IMR-90 (cell line): ENCODE results near the gene M6PR. TPM values are rescaled to one million over a fixed set of nuclear protein-coding genes. Genes with fewer than 3 reads are reported as not detected.

Source experiments
- ATAC-seq: fragments of 200-7000 bp; cut with Tn5 transposase; 2 replicates; pipeline ENCODE4 v1.9.1; 2020; ENCODE audit warnings: low read depth, mild to moderate bottlenecking, moderate library complexity
- BruUV-seq: library from RNA; stranded (reverse); fragments of 400-500 nt; replicated peaks from 2 replicates; lab custom pipeline; 2021; lab: Mats Ljungman, UMichigan
- CTCF ChIA-PET: fragments of 300-600 bp; formaldehyde crosslinking; extraction: SDS; loops from one replicate; lab custom pipeline; 2021; ENCODE audit warnings: antibody characterized with exemption; lab: Yijun Ruan, JAX
- POLR2A ChIA-PET: fragments of 300-600 bp; sonication (Branson Sonifier 250); formaldehyde crosslinking; loops from one replicate; lab custom pipeline; 2022; ENCODE audit warnings: antibody characterized with exemption; ENCODE audit not compliant: unreplicated experiment; lab: Charles Lee
- DNase-seq: peaks from one replicate; pipeline ENCODE4 v3.0.0; 2013
- H2AFZ ChIP-seq: replicated peaks from 2 replicates; pipeline ENCODE3; 2013; ENCODE audit warnings: low read length, mild to moderate bottlenecking; ENCODE audit not compliant: poor library complexity
- H2AK5ac ChIP-seq: 2 replicates; pipeline ENCODE4 v1.6.1; 2013; ENCODE audit warnings: low read depth, low read length, inconsistent platforms
- H2AK9ac ChIP-seq: replicated peaks from 2 replicates; pipeline ENCODE3; 2013; ENCODE audit warnings: mild to moderate bottlenecking, low read depth, low read length, moderate library complexity; ENCODE audit not compliant: poor library complexity
- H2BK120ac ChIP-seq: 2 replicates; pipeline ENCODE4 v1.6.1; 2013; ENCODE audit warnings: low read depth, low read length, inconsistent platforms
- H2BK15ac ChIP-seq: 3 replicates; pipeline ENCODE4 v1.6.1; 2013; ENCODE audit warnings: low read depth, low read length, inconsistent platforms
- H2BK20ac ChIP-seq: 2 replicates; pipeline ENCODE4 v1.6.1; 2013; ENCODE audit warnings: low read depth, mild to moderate bottlenecking, inconsistent platforms, low read length, moderate library complexity
- H2BK5ac ChIP-seq: 2 replicates; pipeline ENCODE4 v1.6.1; 2013; ENCODE audit warnings: mild to moderate bottlenecking, low read depth, low read length, inconsistent platforms; ENCODE audit not compliant: poor library complexity, severe bottlenecking
- H3K14ac ChIP-seq: replicated peaks from 2 replicates; pipeline ENCODE4 v1.6.1; 2013; ENCODE audit warnings: low read depth, low read length, inconsistent platforms
- H3K18ac ChIP-seq: 2 replicates; pipeline ENCODE4 v1.6.1; 2013; ENCODE audit warnings: low read depth, low read length, control low read depth
- H3K23ac ChIP-seq: 2 replicates; pipeline ENCODE4 v1.6.1; 2013; ENCODE audit warnings: low read depth, low read length, inconsistent platforms
- H3K27ac ChIP-seq: 2 replicates; pipeline ENCODE4 v1.5.1; 2013; ENCODE audit warnings: mild to moderate bottlenecking, control low read depth, low read length; ENCODE audit not compliant: insufficient read depth
- H3K27me3 ChIP-seq: 2 replicates; pipeline ENCODE4 v1.6.1; 2013; ENCODE audit warnings: low read length; ENCODE audit not compliant: control insufficient read depth, insufficient read depth
- H3K36me3 ChIP-seq: 2 replicates; pipeline ENCODE4 v1.6.1; 2013; ENCODE audit warnings: low read length, mixed read lengths; ENCODE audit not compliant: control insufficient read depth, insufficient read depth
- H3K4ac ChIP-seq: 2 replicates; pipeline ENCODE4 v1.6.1; 2013; ENCODE audit warnings: low read depth, low read length, inconsistent platforms
- H3K4me1 ChIP-seq: 2 replicates; pipeline ENCODE4 v1.6.1; 2013; ENCODE audit warnings: low read length, mixed read lengths; ENCODE audit not compliant: control insufficient read depth, insufficient read depth
- H3K4me2 ChIP-seq: 2 replicates; pipeline ENCODE4 v1.6.1; 2013; ENCODE audit warnings: low read depth, mild to moderate bottlenecking, control low read depth, low read length, moderate library complexity
- H3K4me3 ChIP-seq: 2 replicates; pipeline ENCODE4 v1.5.1; 2013; ENCODE audit warnings: low read depth, mild to moderate bottlenecking, control low read depth, low read length, moderate library complexity; ENCODE audit not compliant: insufficient read depth
- H3K56ac ChIP-seq: 2 replicates; pipeline ENCODE4 v1.6.1; 2013; ENCODE audit warnings: low read length, inconsistent platforms; ENCODE audit not compliant: insufficient read depth; ENCODE audit errors: extremely low read depth
- H3K79me1 ChIP-seq, 2 experiments: 2 replicates each; pipeline ENCODE4 v1.6.1; 2013; ENCODE audit warnings: low read length in 2 of 2, inconsistent platforms in 1 of 2, low read depth in 1 of 2
- H3K9ac ChIP-seq: 2 replicates; pipeline ENCODE4 v1.6.1; 2013; ENCODE audit warnings: low read depth, low read length, control low read depth
- H3K9me1 ChIP-seq: 2 replicates; pipeline ENCODE4 v1.6.1; 2013; ENCODE audit warnings: low read length, inconsistent platforms; ENCODE audit not compliant: insufficient read depth
- H3K9me3 ChIP-seq: 2 replicates; pipeline ENCODE4 v1.6.1; 2013; ENCODE audit warnings: low read length; ENCODE audit not compliant: control insufficient read depth, insufficient read depth
- H4K20me1 ChIP-seq: 2 replicates; pipeline ENCODE4 v1.6.1; 2013; ENCODE audit warnings: low read length, inconsistent platforms; ENCODE audit not compliant: insufficient read depth
- H4K5ac ChIP-seq: 2 replicates; pipeline ENCODE4 v1.6.1; 2013; ENCODE audit warnings: mild to moderate bottlenecking, low read depth, low read length, control low read depth
- H4K8ac ChIP-seq, 2 experiments: 2 replicates each; pipeline ENCODE4 v1.6.1; 2013; ENCODE audit warnings: low read depth in 2 of 2, low read length in 2 of 2, control low read depth in 1 of 2, inconsistent platforms in 1 of 2
- H4K91ac ChIP-seq: 2 replicates; pipeline ENCODE4 v1.6.1; 2013; ENCODE audit warnings: low read depth, low read length, inconsistent platforms; ENCODE audit not compliant: insufficient read depth
- BHLHE40 ChIP-seq: fragments of 150-350 bp; IDR thresholded peaks from 2 replicates; pipeline ENCODE4 v1.6.1; 2016; ENCODE audit warnings: mild to moderate bottlenecking, low read depth, low read length
- CEBPB ChIP-seq: IDR thresholded peaks from 2 replicates; pipeline ENCODE4 v1.6.1; 2012; ENCODE audit warnings: low read depth, low read length, improper control_type of control experiment
- CHD1 ChIP-seq: IDR thresholded peaks from 2 replicates; pipeline ENCODE4 v1.6.1; 2012; ENCODE audit warnings: low read depth, low read length, improper control_type of control experiment
- CTCF ChIP-seq: conservative IDR thresholded peaks from 2 replicates; pipeline ENCODE4 v1.5.1; 2012; ENCODE audit warnings: mild to moderate bottlenecking, low read depth, low read length, improper control_type of control experiment
- ELK1 ChIP-seq: fragments of 150-350 bp; IDR thresholded peaks from 2 replicates; pipeline ENCODE4 v1.6.1; 2016; ENCODE audit warnings: low read depth, mild to moderate bottlenecking, low read length, moderate library complexity, borderline replicate concordance
- FOS ChIP-seq: fragments of 150-350 bp; IDR thresholded peaks from 2 replicates; pipeline ENCODE4 v1.6.1; 2016; ENCODE audit warnings: low read depth, low read length
- MAFK ChIP-seq: IDR thresholded peaks from 2 replicates; pipeline ENCODE4 v1.6.1; 2012; ENCODE audit warnings: low read depth, low read length, improper control_type of control experiment
- MAZ ChIP-seq: IDR thresholded peaks from 2 replicates; pipeline ENCODE4 v1.6.1; 2012; ENCODE audit warnings: low read depth, mild to moderate bottlenecking, low read length, improper control_type of control experiment, moderate library complexity, borderline replicate concordance
- MXI1 ChIP-seq: IDR thresholded peaks from 2 replicates; pipeline ENCODE4 v1.6.1; 2012; ENCODE audit warnings: low read depth, mild to moderate bottlenecking, low read length, moderate library complexity, borderline replicate concordance
- NFE2L2 ChIP-seq: fragments of 150-350 bp; IDR thresholded peaks from 2 replicates; pipeline ENCODE4 v1.6.1; 2016; ENCODE audit warnings: low read depth, mild to moderate bottlenecking, low read length
- RAD21 ChIP-seq: IDR thresholded peaks from 2 replicates; pipeline ENCODE4 v1.6.1; 2012; ENCODE audit warnings: low read length, improper control_type of control experiment
- RFX5 ChIP-seq: IDR thresholded peaks from 2 replicates; pipeline ENCODE4 v1.8.0; 2012; ENCODE audit warnings: low read depth, mild to moderate bottlenecking, low read length, moderate library complexity
- SMC3 ChIP-seq: fragments of 150-350 bp; IDR thresholded peaks from 2 replicates; pipeline ENCODE4 v1.6.1; 2016; ENCODE audit warnings: low read depth, mild to moderate bottlenecking, antibody characterized with exemption, low read length, moderate library complexity
- USF2 ChIP-seq: fragments of 150-350 bp; IDR thresholded peaks from 2 replicates; pipeline ENCODE4 v1.6.1; 2017; ENCODE audit warnings: mild to moderate bottlenecking, antibody characterized with exemption, low read length, low read depth
- dilution Hi-C: fragments of 300-500 bp; cut with HindIII; formaldehyde crosslinking; loops from one replicate; pipeline ENCODE4 v1.14.3; 2018; ENCODE audit warnings: low sequenced_read_pairs; ENCODE audit not compliant: unreplicated experiment
- in situ Hi-C: fragments of 300-500 bp; cut with MboI; formaldehyde crosslinking; loops from 3 replicates; pipeline ENCODE4 v1.14.3; 2019; ENCODE audit warnings: low sequenced_read_pairs, inconsistent platforms, mixed read lengths
- intact Hi-C: fragments of 100-400 bp; cut with micrococcal nuclease; formaldehyde crosslinking; loops from 2 replicates; pipeline ENCODE4 v1.10.0; 2022
- polyA plus RNA-seq, 3 experiments: library from polyadenylated mRNA; depleted of rRNA; stranded (reverse); fragments of >200 nt; gene quantifications; 2 replicates each; pipeline ENCODE4 v1.2.3, GENCODE V29; 2012; ENCODE audit warnings: low replicate concordance in 1 of 3
- total RNA-seq: library from RNA; depleted of rRNA; stranded (reverse); fragments of >200 nt; gene quantifications from 2 replicates; pipeline ENCODE4 v1.2.3, GENCODE V29; 2012

M6PR gene
- total and polyA plus RNA-seq, 2 of the 4 experiments (the other 2 are of a cell fraction): 86.6 to 140 TPM

DNA sequence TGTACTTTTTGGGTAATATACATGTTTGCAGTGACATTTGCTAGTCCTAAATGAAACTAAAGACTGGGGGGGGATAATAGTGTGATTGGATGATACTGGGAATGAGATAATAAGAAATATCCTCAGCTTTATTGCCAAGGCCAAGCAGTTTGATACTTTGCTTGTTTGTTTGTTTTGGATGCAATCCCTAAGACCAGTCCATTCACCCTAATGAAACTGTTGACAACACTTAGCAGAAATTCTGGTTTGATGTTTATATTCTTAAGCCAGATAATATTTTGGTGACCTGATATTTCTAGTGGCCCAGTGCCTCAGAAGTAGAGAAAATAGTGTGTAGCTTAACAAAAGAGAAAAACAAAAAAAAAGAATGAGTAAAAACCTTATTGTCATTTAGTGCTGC, 33.3 kb downstream of the M6PR start:
- Histone ChIP-seq H3K27me3 (no peaks in the 10 kb centered on the region), H2BK15ac (no peak overlapping the region), H2AFZ (no peak overlapping the region), H3K4ac (no peak overlapping the region), H2BK20ac (no peak overlapping the region), H4K8ac (no peak overlapping the region), H4K91ac (no peak overlapping the region), H3K9me1 (peaks cover 12% of the 10 kb centered on the region), H3K18ac (no peak overlapping the region), H2BK5ac (peak overlapping the region; percentile 6), H3K4me2 (peak overlapping the region; percentile 70), H4K20me1 (no peaks in the 10 kb centered on the region), H3K4me1 (peaks cover 2% of the 10 kb centered on the region), H3K56ac (no peak overlapping the region), H2AK9ac (no peak overlapping the region), H3K4me3 (no peak overlapping the region), H3K14ac (no peak overlapping the region), H2AK5ac (no peak overlapping the region), H3K36me3 (peaks cover 7% of the 10 kb centered on the region), H3K9me3 (no peaks in the 10 kb centered on the region), H4K5ac (no peak overlapping the region), H3K9ac (no peak overlapping the region), H3K27ac (no peak overlapping the region), H2BK120ac (no peak overlapping the region), H3K79me1 (peaks cover 7 to 31% of the 10 kb centered on the region in 2 experiments), H3K23ac (no peak overlapping the region)
- CTCF ChIA-PET: interaction anchor here (0.8 to 1.9 kb wide), 2 partner anchors 25 to 33 kb away, joined by 3 to 5 read pairs; partner anchors contain the start of gene M6PR
- in situ Hi-C loops (no loop called here), intact Hi-C loops (no loop called here), dilution Hi-C loops (no loop called here)
- BruUV-seq: TSS peak; percentile 59
- ATAC-seq: no peak
- POLR2A ChIA-PET: no interaction called here
- DNase-seq: no peak
- no peak for TF ChIP-seq CEBPB
- no peak for TF ChIP-seq CTCF
- TF ChIP-seq BHLHE40: no peak
- TF ChIP-seq MAFK: no peak
- no peak for TF ChIP-seq ELK1
- no peak for TF ChIP-seq NFE2L2
- no peak for TF ChIP-seq RAD21
- no peak for TF ChIP-seq RFX5
- TF ChIP-seq FOS: no peak
- no peak for TF ChIP-seq MXI1
- TF ChIP-seq USF2: no peak
- no peak for TF ChIP-seq SMC3
- no peak for TF ChIP-seq MAZ
- no peak for TF ChIP-seq CHD1
